A673 (cell line): Measurements from ENCODE around the gene MACROD1.

Experiments
- CTCF ChIP-seq: fragments of 300-800, 200-600 bp; sonication (generic); conservative IDR thresholded peaks from 2 replicates; pipeline ENCODE4 v1.5.1; 2017; ENCODE audit warnings: low read depth, mild to moderate bottlenecking, antibody characterized with exemption, low read length, moderate library complexity, mixed read lengths
- EZH2 ChIP-seq: fragments of 200-600 bp; sonication (generic); IDR thresholded peaks from 2 replicates; pipeline ENCODE4 v1.6.1; 2017; ENCODE audit warnings: borderline replicate concordance, low read depth, mild to moderate bottlenecking, mixed read lengths, antibody characterized with exemption, low read length; ENCODE audit not compliant: poor library complexity, severe bottlenecking

- TF ChIP-seq CTCF (no peak), EZH2 (no peak)
These were observed 93.0 kb downstream of the MACROD1 start for GRCh38 chr11:64072871-64073270.
